ENCODE data around the gene APPL1.

Gene APPL1

GRCh38 chr3:57244946-57245345 lies 17.4 kb downstream of the APPL1 start:
- H3K27ac ChIP-seq (ENCODE audit: extremely low read depth, low read depth, low read length), result no peak overlapping the region
- peaks cover 14 to 91% of the 10 kb centered on the region in 2 experiments for H3K36me3 ChIP-seq (ENCODE audit: control insufficient read depth in 2 of 2, insufficient read depth in 1 of 2, low read length in 2 of 2)
- CTCF ChIA-PET, result interaction anchor here (0.6 kb wide), 1 partner anchor 501 kb away, joined by 6 read pairs; no protein-coding TSS in a partner anchor
- H3K4me3 ChIP-seq (ENCODE audit: low read depth, low read length), result no peak overlapping the region
- TF ChIP-seq ZNF837 (tag by site-specific recombination; IDR thresholded peaks at IDR 0.05) (no peak), ZFP37 (tag by site-specific recombination; IDR thresholded peaks at IDR 0.05) (no peak), ZBTB26 (tag by site-specific recombination; optimal IDR thresholded peaks at IDR 0.05) (no peak), ZNF473 (tag by site-specific recombination; IDR thresholded peaks at IDR 0.05) (no peak), ZNF48 (tag by site-specific recombination; IDR thresholded peaks at IDR 0.05) (no peak)
- POLR2A ChIA-PET, result no interaction called here
- H3K4me1 ChIP-seq (ENCODE audit: control insufficient read depth, insufficient read depth, low read length), result no peaks in the 10 kb centered on the region
- H3K9me3 ChIP-seq (ENCODE audit: control insufficient read depth, insufficient read depth, low read depth, low read length), result no peaks in the 10 kb centered on the region

GRCh38 chr3:57252404-57252803 lies 24.9 kb downstream of the APPL1 start:
- no peak for TF ChIP-seq ZBTB11 (tag by site-specific recombination; conservative IDR thresholded peaks at IDR 0.05; ENCODE audit: low read depth)
- 0 out of 2 replicates have a peak, but pooled peaks have one; percentile 23 for TF ChIP-seq PRDM6 (tag by site-specific recombination; IDR thresholded peaks at IDR 0.05)
- no peak overlapping the region for H3K27ac ChIP-seq (ENCODE audit: extremely low read depth, low read depth, low read length)
- no peaks in the 10 kb centered on the region for H3K9me3 ChIP-seq (ENCODE audit: control insufficient read depth, insufficient read depth, low read depth, low read length)
- no peak overlapping the region for H3K4me3 ChIP-seq (ENCODE audit: low read depth, low read length)
- peaks cover 3% of the 10 kb centered on the region for H3K4me1 ChIP-seq (ENCODE audit: control insufficient read depth, insufficient read depth, low read length)
- ChIA-PET POLR2A (no interaction called here), CTCF (no interaction called here)
- H3K36me3 ChIP-seq (ENCODE audit: control insufficient read depth in 2 of 2, insufficient read depth in 1 of 2, low read length in 2 of 2), result peaks cover 13 to 57% of the 10 kb centered on the region in 2 experiments

- ChIA-PET POLR2A (no interaction called here), CTCF (no interaction called here)
- Histone ChIP-seq H3K27ac (ENCODE audit: extremely low read depth, low read depth, low read length) (no peak overlapping the region), H3K4me1 (ENCODE audit: control insufficient read depth, insufficient read depth, low read length) (peaks cover 3% of the 10 kb centered on the region), H3K36me3 (ENCODE audit: control insufficient read depth in 2 of 2, insufficient read depth in 1 of 2, low read length in 2 of 2) (peaks cover 41 to 73% of the 10 kb centered on the region in 2 experiments), H3K9me3 (ENCODE audit: control insufficient read depth, insufficient read depth, low read depth, low read length) (no peaks in the 10 kb centered on the region), H3K4me3 (ENCODE audit: low read depth, low read length) (no peak overlapping the region)
- TF ChIP-seq ZNF324 (tag by site-specific recombination; IDR thresholded peaks at IDR 0.05) (no peak), SALL2 (tag by site-specific recombination; IDR thresholded peaks at IDR 0.05; ENCODE audit: borderline replicate concordance) (no peak), ZNF449 (tag by site-specific recombination; IDR thresholded peaks at IDR 0.05) (no peak), ZNF174 (tag by site-specific recombination; IDR thresholded peaks at IDR 0.05) (no peak), ZNF621 (tag by site-specific recombination; IDR thresholded peaks at IDR 0.05) (no peak), ZFP41 (tag by site-specific recombination; IDR thresholded peaks at IDR 0.05; ENCODE audit: borderline replicate concordance) (no peak), ZBTB26 (tag by site-specific recombination; optimal IDR thresholded peaks at IDR 0.05) (no peak), ZXDB (tag by site-specific recombination; IDR thresholded peaks at IDR 0.05) (no peak), HOXD13 (CRISPR knock-in tag; IDR thresholded peaks at IDR 0.05; ENCODE audit: borderline replicate concordance) (no peak), ZNF37A (tag by site-specific recombination; IDR thresholded peaks at IDR 0.05) (no peak), ZNF366 (tag by site-specific recombination; conservative IDR thresholded peaks at IDR 0.05) (no peak), ZNF18 (tag by site-specific recombination; IDR thresholded peaks at IDR 0.05) (no peak), ZNF24 (tag by site-specific recombination; IDR thresholded peaks at IDR 0.05) (no peak), ZBTB48 (tag by site-specific recombination; IDR thresholded peaks at IDR 0.05) (no peak), ZNF785 (tag by site-specific recombination; IDR thresholded peaks at IDR 0.05) (no peak)
Measured at GRCh38 chr3:57256844-57257243, 29.3 kb downstream of the APPL1 start.
